HG02678 (cell line): ENCODE data around the gene KCNJ6.

Experiments used
- ATAC-seq: cut with Tn5 transposase; IDR thresholded peaks from one replicate; pipeline ENCODE4 v1.9.1; 2021; ENCODE audit warnings: mild to moderate bottlenecking, moderate library complexity; ENCODE audit not compliant: unreplicated experiment

KCNJ6 gene

DNA sequence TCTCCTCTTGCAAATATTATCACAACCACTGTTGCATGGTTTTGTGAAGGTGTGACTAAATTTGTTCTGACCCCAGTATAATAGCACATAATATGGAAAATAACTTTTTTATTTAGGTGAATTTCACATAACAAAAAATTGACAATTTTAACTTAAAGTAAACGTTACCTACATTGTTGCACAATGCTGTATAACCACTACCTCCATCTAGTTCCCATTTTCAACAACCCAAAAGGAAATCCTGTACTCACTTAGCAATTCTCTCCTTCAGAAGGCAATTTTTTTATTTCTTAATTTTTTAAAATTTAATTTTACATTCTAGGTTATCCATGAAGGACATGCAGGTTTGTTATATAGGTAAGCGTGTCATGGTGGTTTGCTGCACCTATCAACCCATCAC lies 95.2 kb downstream of the KCNJ6 start:
- ATAC-seq, result no peak

DNA sequence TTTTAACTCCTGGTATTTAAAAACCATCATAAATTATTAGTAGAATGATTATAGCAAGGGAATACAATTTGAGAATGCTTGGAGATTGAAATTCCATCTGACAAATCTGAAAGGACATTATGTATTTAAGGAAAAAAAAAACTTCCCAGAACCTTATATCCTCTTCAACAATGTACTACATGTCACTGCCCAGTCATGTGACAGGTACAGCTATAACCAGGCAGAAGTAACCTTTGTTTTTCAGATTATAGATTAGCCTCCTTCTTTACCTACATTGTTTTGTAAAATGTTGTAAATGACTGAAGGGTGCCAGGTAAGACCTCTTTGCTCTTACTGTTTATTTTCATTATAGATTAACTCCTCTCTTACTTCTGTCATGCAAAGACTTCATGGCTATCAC lies 96.9 kb downstream of the KCNJ6 start:
- no peak for ATAC-seq

GRCh38 chr21:37817242-37817641 lies 99.0 kb downstream of the KCNJ6 start:
- ATAC-seq, result no peak

DNA sequence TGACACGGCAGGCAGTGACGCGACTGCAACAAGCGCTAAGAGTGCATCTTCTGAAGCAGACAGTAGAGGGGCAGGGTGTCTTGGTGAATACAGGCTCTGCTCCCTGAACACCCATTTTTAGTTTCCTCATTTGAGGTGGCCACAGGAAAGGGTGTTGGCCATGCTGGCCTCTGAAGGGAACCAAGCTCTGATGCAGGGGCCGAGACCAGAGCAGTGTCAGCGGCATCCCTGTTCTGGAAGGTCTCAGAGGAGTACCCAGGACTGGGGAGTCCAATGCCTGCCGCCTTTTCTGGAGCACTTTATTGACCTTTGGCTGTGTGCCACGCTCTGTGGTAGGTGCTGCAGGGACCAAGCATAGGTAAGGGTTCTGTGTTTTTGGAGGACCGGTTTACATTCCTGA lies 100.4 kb downstream of the KCNJ6 start:
- ATAC-seq, result no peak

DNA sequence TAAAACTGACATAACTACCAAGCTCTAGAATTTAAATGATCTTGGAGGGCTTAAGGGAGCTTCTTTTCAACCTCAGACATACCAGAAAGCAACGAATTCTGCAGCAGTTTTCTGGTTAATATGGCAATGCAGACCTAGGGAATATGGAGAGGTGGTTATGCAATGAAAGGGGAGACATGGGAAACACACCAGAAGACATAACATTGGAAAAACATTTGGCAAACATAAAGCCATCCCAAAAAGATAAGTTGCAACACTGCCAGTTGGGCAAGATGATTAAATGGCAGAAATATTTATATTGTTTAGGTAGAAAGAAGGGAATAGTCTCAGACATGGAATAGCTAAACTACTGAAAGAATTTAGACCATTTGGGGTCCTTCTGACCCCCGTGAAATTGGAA lies 104.5 kb downstream of the KCNJ6 start:
- no peak for ATAC-seq

GRCh38 chr21:37808261-37808660 lies 108.0 kb downstream of the KCNJ6 start:
- ATAC-seq, result no peak

DNA sequence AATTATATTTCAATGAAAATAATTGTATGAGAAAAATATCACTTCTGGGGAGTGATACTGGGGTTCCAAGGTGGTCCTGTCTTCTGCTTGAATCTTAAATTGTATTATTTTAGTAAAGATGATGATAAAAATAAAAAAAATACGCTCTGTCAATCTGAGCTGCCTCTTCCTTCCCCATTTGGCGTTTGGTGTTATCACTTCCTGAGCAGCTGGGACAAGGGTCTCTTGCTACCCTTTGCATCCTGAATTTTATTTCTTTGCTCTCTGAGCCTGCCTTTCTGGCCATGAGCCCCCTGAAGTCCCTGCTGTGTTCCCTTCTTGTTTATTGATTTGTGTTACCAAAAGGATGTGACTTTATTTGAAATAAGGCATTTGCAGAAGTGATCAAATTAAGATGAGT lies 111.0 kb downstream of the KCNJ6 start:
- ATAC-seq, result no peak

DNA sequence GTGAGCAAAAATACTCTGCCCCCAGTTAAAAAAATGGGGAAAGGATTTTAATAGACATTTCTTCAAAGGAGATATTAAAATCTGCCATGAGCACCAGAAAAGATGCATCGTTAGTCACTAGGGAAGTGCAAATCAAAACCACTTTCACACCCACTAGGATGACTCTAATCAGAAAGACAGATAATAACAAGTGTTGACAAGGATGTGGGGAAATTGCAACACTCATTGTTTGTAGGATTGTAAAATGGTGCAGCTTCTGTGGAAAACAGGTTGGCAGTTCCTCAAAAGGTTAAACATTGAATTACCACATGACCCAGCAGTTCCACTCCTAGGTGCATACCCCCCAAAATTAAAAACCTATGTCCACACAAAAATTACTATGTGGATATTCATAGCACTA lies 112.3 kb downstream of the KCNJ6 start:
- ATAC-seq, result no peak

- ATAC-seq, result no peak
Observed at GRCh38 chr21:37803101-37803651, 113.1 kb downstream of the KCNJ6 start.

- no peak for ATAC-seq
Observed at GRCh38 chr21:37800456-37801061, 115.7 kb downstream of the KCNJ6 start.

- no peak for ATAC-seq
Observed at GRCh38 chr21:37800057-37800455, 116.2 kb downstream of the KCNJ6 start.

GRCh38 chr21:37799211-37800056 lies 116.8 kb downstream of the KCNJ6 start:
- no peak for ATAC-seq

DNA sequence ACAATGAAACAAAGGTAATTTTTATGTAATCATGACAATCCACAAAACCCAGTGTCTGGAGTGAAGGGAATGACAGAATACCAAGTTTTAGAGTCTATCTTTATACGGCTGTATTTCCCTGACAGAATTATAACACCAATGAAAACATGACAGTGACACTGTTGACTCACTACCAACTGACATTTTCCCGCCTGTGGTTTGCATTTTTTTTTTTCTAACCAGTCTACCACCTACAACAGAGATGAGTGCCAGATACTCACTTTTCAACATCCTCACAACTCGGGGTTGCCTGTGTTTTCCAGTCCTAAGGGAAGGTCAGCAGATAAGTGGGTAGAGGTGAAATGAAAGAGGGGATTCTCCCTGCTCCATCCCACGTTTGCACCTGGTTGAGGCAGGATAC lies 118.9 kb downstream of the KCNJ6 start:
- ATAC-seq, result no peak

- no peak for ATAC-seq
Observed at GRCh38 chr21:37796011-37796410, 120.2 kb downstream of the KCNJ6 start.

- ATAC-seq, result no peak
Observed at GRCh38 chr21:37793660-37794059, 122.6 kb downstream of the KCNJ6 start.

- ATAC-seq, result no peak
Observed at GRCh38 chr21:37792046-37792445, 124.2 kb downstream of the KCNJ6 start.

- no peak for ATAC-seq
Observed at GRCh38 chr21:37790905-37791304, 125.4 kb downstream of the KCNJ6 start.

GRCh38 chr21:37788503-37788902 lies 127.8 kb downstream of the KCNJ6 start:
- ATAC-seq, result no peak

- no peak for ATAC-seq
Observed at GRCh38 chr21:37787456-37787855, 128.8 kb downstream of the KCNJ6 start.

DNA sequence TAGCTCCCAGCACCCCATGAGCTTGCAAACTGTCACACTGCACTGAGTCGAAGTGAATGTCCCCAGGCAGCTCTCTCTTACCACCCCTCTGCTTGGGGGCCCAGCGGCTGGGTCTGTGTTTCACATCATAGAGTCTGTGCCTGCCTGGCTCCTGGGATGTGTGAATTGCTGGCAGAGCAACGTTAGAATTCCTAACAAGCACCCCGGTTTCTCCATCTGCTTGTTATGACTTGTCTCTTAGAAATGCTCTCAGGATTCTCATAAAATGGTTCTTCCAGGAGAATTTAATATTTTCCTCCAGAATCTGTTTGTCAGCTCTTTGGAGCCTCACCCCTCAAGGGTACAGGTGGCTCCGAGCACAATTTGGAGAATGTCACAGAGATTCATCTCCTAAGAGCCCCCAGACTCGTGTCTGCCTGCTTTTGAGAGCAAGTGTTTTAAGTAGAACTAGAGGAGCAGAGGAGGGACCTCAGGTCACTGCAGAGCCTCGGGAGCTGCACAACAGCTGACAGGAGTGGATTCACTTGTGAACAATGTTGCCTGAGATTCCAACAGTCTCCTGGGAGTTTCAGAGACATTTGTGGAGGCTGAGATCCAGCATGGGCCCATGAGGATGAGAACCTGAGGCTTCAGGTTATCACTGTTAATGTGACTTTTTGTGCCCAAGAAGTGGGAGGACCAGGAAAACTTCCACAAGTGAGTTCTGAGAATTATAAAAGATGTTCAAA lies 131.5 kb downstream of the KCNJ6 start:
- ATAC-seq, result no peak

DNA sequence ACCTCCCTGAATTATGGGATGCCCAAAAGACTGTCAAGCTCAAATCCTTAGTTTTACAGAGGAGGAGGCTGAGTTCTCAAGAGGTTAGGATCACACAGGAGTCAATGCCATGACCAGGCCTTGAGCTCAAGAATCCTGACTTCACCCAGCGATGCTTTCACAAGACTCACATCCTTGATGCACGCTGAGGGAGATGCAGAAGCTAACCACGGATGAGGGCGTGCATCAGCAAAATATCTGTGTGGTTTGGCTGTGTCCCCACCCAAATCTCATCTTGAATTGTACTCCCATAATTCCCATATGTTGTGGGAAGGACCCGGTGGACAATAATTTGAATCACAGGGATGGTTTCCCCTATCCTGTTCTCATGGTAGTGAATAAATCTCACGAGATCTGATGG lies 133.2 kb downstream of the KCNJ6 start:
- no peak for ATAC-seq
